T1000 (cell line): ENCODE measurements around the gene STON2.

Source experiments
- DNase-seq: peaks from one replicate; lab custom pipeline; 2025; ENCODE audit warnings: mixed read lengths; lab: John Stamatoyannopoulos, UW

Gene STON2

DNA sequence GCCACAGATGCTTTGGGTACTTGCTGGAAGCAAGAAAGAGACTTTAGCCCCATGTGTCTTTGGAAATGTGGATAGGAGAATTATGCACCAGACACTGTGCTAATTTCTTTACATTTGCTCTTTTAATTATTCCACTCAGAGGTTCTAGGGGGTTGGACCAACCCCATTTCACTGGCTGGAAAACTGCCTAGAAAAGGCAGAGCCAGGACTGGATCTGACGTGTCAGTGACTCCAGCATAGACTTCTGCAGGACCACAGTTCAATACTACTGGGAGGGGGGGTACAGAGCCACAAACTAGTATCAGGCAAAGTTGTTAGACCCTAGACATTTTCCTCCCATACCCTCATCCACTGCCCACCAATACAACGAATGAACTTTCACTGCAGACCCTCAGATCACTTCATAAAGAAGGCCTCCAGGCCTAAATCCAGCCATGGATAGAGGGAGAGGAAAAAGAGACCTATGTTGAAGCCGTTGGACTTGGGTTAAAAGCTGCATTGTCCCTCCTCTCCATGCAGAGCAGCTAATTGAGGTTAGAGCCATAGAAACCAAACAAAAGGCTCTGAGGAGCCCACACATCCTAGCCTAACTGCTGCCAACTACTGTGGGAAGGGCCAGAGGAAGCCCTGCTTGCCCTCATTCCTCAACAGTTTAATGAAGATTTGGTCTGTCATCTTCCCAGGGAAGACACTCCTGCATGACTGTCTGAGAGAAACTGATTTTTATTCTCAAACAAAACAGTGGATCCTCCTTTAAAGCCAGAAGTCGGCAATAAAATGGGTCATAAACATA is 68.7 kb downstream of the STON2 start:
- DNase-seq: no peak

DNA sequence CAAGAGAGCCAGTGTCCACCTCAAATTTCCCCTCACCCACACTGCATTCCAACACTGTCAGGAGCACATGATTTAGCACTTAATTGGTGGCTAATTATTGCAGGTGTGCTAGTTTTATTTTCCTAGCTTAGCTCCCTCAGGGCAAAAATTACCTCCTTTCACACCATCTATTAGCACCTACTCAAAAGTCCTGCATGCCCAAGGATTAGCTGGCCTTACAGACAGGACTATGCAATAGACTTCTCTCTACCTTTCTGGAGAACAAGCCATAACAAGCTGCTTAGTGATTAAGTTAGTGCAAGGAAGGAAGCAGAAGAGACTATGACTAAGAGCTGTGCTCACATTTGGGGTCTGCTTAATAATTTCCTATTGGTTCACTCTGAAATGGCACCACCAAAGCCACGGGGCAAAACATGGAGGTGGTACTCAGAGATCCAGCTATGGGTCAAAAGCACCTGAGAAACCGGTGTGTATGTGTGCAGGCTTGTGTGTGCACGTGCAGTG is 69.5 kb downstream of the STON2 start:
- no peak for DNase-seq

GRCh38 chr14:81329640-81330381 is 70.3 kb downstream of the STON2 start:
- DNase-seq: no peak

DNA sequence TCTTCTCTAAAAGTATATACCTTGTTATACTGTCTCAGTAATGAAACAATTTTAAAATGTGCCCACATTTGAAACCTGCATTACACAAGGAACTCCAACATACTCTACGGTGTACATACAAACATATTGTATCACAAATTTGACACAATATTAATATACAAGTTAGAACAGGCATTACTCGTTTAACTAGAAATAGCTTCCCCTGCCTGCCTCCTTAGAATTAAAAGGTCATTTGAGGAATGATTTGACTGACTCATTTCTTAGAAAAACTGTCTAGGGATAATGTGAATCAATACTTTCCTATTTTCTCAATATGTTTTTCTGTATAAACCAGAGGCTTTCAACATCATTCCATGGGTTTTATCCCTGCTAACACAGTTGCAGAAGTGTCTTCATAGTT is 73.7 kb downstream of the STON2 start:
- DNase-seq: no peak

GRCh38 chr14:81324011-81324410 is 76.1 kb downstream of the STON2 start:
- DNase-seq: no peak

DNA sequence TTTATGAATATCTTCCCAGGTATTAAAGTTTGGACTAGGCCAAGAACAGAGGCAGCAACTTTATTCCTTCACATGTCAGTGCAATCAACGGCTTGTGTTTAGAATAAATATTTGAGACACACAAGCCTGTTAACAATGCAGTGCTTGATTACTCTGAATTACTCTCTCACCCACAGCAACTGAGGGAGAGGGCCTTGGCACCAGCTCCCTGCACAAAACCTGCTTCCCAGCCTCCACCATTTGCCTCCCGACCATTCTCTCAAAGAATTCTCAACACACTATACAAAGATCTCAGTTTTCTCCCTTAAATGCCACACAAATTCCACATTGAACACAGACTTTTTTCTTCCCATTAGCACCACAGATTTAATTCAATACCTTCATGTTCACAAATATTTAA is 77.0 kb downstream of the STON2 start:
- no peak for DNase-seq

DNA sequence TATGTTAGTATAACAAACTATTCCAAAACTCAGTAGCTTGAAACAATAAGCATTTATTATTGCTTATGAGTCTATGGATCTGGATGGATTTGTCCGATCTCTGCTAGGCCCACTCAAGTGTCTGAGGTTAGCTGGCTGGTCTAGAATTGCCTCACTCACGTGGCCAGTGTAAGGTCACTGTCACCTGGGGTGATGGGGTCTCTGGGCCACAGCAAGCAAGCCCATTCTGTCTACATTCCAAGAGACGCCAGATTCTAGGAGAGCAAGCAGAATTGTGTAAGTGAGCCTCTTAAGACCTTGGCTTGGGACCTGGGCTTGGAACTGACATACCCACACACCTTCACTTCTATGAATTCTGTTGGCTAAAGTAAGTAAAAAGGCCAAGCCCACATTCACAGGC is 80.2 kb downstream of the STON2 start:
- no peak for DNase-seq

DNA sequence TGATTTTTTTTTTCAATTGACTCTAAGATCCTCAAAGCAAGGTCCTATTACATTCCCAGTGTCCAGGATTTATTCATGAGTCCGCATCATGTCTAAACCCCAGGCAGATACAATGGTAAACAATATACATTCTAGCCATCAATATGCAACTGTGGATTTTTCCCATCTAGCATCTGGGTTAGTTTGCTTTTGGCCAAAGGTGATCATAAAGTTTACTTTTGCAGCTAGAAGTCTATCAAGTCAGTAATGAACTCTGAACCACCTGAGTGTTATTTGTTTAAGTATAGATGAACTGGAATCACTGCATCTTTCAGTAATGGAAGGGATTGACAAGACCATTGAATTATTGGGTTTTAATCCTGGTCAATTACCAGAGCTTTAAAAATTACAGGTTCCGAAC is 80.8 kb downstream of the STON2 start:
- no peak for DNase-seq

- no peak for DNase-seq
Measured at GRCh38 chr14:81315341-81315740, 84.8 kb downstream of the STON2 start.

DNA sequence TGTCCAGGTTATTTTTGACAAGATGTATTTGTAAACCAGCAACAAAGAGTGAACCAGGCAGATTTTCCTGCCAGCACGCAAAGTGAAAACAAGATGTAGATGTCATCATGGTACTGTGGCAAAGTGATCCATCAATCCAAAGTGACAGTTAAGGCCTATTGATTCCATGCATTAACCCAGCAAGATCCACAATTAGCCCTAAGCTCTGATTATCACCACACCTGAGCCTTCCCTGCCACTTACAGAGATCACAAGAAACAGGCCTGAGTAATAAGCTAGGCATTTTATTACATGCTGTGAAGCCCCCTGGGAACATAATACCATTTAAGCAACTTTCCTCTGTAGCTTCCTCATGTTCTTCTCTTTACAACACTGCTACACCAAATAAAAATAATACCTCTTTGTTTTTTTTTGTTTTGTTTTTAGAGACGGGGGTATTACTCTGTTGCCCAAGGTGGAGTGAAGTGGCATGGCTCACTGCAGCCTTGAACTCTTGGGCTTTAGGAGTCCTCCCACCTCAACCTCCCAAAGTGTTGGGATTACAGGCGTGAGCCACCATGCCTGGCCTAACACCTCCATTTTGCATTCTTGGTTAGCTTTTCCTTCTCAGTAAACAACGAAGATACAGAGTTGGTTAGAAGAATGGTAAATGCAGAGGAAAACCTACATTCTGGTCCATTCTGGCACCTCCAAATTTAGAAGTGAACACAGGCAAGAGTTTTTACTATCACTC is 85.5 kb downstream of the STON2 start:
- no peak for DNase-seq

- DNase-seq: no peak
Measured at GRCh38 chr14:81313775-81314429, 86.2 kb downstream of the STON2 start.

GRCh38 chr14:81313200-81313599 is 86.9 kb downstream of the STON2 start:
- DNase-seq: no peak

DNA sequence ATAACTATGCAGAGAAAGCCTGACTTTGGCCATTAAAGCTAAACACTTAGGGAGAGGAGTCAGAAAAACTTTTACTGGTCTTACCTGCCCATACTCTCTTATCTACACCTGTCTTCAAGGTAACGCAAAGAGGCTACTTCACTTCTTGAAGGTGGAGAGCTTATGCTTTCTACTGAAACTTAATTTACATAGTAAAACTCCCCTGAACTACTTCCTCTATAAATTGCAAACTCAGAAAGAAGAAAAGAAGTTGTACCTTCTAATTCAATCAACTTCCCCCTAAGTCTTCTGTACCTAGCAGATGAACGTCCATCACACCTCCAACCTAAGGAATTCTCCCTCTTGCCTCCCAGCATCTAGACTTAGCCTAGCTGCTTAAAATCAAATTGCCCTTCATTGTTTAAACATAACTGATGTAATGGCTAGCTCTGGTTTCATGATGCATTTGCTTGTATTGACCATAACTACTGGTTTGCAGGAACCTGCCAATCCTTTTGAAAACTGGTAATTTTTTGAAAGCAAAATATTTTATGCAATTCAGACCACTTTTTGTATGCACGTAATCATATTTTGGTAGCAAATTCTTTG is 87.7 kb downstream of the STON2 start:
- no peak for DNase-seq

GRCh38 chr14:81311778-81312177 is 88.3 kb downstream of the STON2 start:
- no peak for DNase-seq

GRCh38 chr14:81311141-81311540 is 89.0 kb downstream of the STON2 start:
- no peak for DNase-seq

GRCh38 chr14:81310606-81311005 is 89.5 kb downstream of the STON2 start:
- DNase-seq: no peak

DNA sequence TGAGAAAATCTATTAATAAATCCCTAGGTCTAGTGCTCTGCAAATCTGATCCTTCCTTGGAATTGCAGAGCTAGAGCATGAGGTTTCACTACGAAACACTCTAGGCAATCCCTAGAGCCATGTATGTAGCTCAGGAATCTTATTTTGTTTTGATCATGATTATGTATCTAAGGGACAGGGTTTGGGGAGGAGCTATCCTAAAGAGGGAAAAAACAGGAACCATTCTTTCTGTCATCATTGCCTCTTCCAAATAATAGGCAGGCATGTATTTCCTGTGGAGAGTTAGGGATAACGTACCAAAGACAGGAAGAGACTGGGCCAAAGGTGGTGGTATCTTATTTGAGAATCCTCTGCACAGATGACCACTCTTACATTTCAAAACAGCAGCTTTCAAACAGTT is 90.6 kb downstream of the STON2 start:
- DNase-seq: no peak

DNA sequence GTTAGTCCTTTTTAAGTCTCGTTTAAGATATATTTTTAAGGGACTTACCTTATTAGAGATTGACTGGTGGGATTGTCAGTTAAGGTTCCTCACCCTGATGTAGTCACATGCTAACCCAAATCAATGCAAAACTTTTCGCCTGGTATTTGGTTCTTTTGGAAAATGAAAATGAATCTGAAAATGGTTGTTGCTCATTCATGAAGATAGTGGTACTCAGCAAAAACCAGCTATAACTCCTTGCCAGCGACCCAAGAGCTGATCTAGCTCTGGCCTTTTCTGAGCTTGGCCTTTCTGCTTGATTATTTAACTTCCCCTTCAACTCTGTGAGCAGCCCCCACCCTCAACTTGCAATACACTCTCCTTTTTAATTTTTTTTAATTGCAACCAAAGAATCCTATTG is 94.4 kb downstream of the STON2 start:
- no peak for DNase-seq

- no peak for DNase-seq
Measured at GRCh38 chr14:81305065-81305464, 95.1 kb downstream of the STON2 start.

DNA sequence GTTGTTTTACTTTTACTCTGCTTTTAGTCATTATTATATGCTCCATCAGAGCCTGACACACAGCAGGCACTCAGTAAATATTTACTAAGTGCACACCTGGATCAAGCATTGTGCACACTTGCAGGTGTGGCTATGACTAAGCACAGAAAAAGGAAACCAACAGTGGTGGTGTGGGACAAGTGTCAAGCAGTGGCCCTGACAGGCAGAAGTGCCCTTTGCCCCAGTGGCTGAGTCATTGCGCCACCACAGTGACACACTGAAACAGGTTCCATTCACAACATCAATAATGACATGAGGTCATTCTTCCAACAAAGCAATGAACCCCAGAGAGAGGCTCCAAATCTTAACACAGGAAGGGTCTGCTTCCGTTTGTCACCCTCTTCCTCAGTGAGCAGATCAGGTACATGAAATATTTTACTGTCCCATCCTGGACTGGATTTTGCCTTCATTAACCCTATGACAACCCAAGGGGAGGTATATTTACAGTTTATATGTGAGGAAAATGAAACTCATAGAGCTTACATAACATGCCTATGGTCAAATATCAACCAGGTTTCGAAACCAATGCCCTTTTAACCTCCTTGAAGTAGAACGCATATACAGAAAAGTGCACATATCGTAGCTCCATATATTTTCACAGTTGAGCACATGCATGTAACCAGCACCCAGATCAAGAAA is 96.7 kb downstream of the STON2 start:
- no peak for DNase-seq

DNA sequence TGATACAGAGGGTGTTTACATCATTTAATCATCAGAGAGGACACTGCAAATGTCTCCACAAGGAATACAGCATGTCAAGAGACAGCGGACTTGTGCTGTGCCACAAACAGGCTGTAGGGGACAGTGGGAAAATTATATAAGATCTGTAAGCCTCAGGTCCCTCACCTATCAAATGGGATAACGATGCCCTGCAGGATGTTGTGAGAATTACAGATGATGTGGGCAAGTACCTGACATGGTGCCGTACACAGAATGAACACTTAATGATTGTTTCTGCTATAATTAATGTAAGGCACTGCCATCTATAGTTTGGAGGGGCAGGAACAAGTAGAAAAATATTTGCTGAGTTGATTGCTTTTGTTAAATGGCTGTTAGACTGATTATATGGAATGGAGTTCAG is 97.5 kb downstream of the STON2 start:
- DNase-seq: no peak
